Activated naive CD4-positive, alpha-beta T cell treated with anti-CD3 and anti-CD28 coated beads for 36 hours (primary cell): Measurements from ENCODE around the gene CELF2. TPM values are rescaled to one million over a fixed set of nuclear protein-coding genes. Genes with fewer than 3 reads are reported as not detected.

Experiments
- CTCF ChIA-PET: fragments of 350-600 bp; sonication (Branson Sonifier 250); formaldehyde crosslinking; loops from one replicate; lab custom pipeline; 2021; ENCODE audit warnings: antibody characterized with exemption; lab: Charles Lee
- DNase-seq: peaks from one replicate; pipeline ENCODE4 v3.0.0-alpha.2; 2020
- H3K27ac Mint-ChIP-seq: one replicate; pipeline ENCODE4 v1.8.0; 2021; ENCODE audit warnings: mild to moderate bottlenecking, mixed read lengths
- H3K27me3 Mint-ChIP-seq: one replicate; pipeline ENCODE4 v1.8.0; 2021; ENCODE audit warnings: low read depth, mixed read lengths
- H3K36me3 Mint-ChIP-seq: one replicate; pipeline ENCODE4 v1.8.0; 2021; ENCODE audit warnings: low read depth, mixed read lengths
- H3K4me1 Mint-ChIP-seq: one replicate; pipeline ENCODE4 v1.8.0; 2021; ENCODE audit warnings: low read depth, mixed read lengths
- H3K4me3 Mint-ChIP-seq: one replicate; pipeline ENCODE4 v1.8.0; 2021; ENCODE audit warnings: mild to moderate bottlenecking, moderate library complexity, mixed read lengths
- H3K9me3 Mint-ChIP-seq: one replicate; pipeline ENCODE4 v1.8.0; 2021; ENCODE audit warnings: mixed read lengths
- intact Hi-C: fragments of 100-400 bp; cut with micrococcal nuclease; formaldehyde crosslinking; loops from one replicate; pipeline ENCODE4 v1.15.1; 2023
- total RNA-seq, 2 experiments: library from RNA; stranded (reverse); gene quantifications; one replicate each; pipeline ENCODE4 v1.2.3, GENCODE V29; 2021

Gene CELF2
- total RNA-seq, 2 experiments from 2014 or later = 68.2 to 72.2 TPM

- CTCF ChIA-PET = interaction anchor here (0.6 kb wide), 1 partner anchor 36 kb away, joined by 3 read pairs; no protein-coding TSS in a partner anchor
- peaks cover 87% of the 10 kb centered on the region for H3K36me3 Mint-ChIP-seq
- no peak for DNase-seq
- intact Hi-C loops = no loop called here
- H3K27ac Mint-ChIP-seq = no peak overlapping the region
- H3K27me3 Mint-ChIP-seq = no peaks in the 10 kb centered on the region
- H3K4me1 Mint-ChIP-seq = peaks cover 20% of the 10 kb centered on the region
- H3K9me3 Mint-ChIP-seq = peaks cover 29% of the 10 kb centered on the region
- no peak overlapping the region for H3K4me3 Mint-ChIP-seq
Observed at GRCh38 chr10:11304906-11305585, 287.4 kb downstream of the CELF2 start.

GRCh38 chr10:11305825-11306593 lies 288.3 kb downstream of the CELF2 start:
- no peak overlapping the region for H3K4me3 Mint-ChIP-seq
- no peak for DNase-seq
- no peaks in the 10 kb centered on the region for H3K27me3 Mint-ChIP-seq
- H3K9me3 Mint-ChIP-seq = peaks cover 31% of the 10 kb centered on the region
- CTCF ChIA-PET = no interaction called here
- intact Hi-C loops = no loop called here
- H3K27ac Mint-ChIP-seq = peak overlapping the region; percentile 13
- H3K4me1 Mint-ChIP-seq = peaks cover 27% of the 10 kb centered on the region
- peaks cover 86% of the 10 kb centered on the region for H3K36me3 Mint-ChIP-seq

GRCh38 chr10:11307004-11307403 lies 289.3 kb downstream of the CELF2 start:
- CTCF ChIA-PET = no interaction called here
- Mint-ChIP-seq H3K4me1 (peaks cover 36% of the 10 kb centered on the region), H3K36me3 (peaks cover 90% of the 10 kb centered on the region), H3K27me3 (no peaks in the 10 kb centered on the region), H3K4me3 (no peak overlapping the region), H3K27ac (peak overlapping the region; percentile 31), H3K9me3 (peaks cover 33% of the 10 kb centered on the region)
- DNase-seq = no peak
- intact Hi-C loops = no loop called here

- intact Hi-C loops = no loop called here
- Mint-ChIP-seq H3K4me1 (peaks cover 37% of the 10 kb centered on the region), H3K36me3 (peaks cover 88% of the 10 kb centered on the region), H3K4me3 (no peak overlapping the region), H3K27ac (peak overlapping the region; percentile 51), H3K27me3 (no peaks in the 10 kb centered on the region), H3K9me3 (peaks cover 33% of the 10 kb centered on the region)
- no peak for DNase-seq
- CTCF ChIA-PET = no interaction called here
Observed at GRCh38 chr10:11307937-11308336, 290.3 kb downstream of the CELF2 start.

- no peak for DNase-seq
- intact Hi-C loops = no loop called here
- CTCF ChIA-PET = interaction anchor here (0.6 kb wide), 1 partner anchor 1796 kb away, joined by 3 read pairs; no protein-coding TSS in a partner anchor
- H3K27ac Mint-ChIP-seq = peak overlapping the region; percentile 37
- no peaks in the 10 kb centered on the region for H3K27me3 Mint-ChIP-seq
- peaks cover 25% of the 10 kb centered on the region for H3K9me3 Mint-ChIP-seq
- peaks cover 46% of the 10 kb centered on the region for H3K4me1 Mint-ChIP-seq
- peaks cover 77% of the 10 kb centered on the region for H3K36me3 Mint-ChIP-seq
- H3K4me3 Mint-ChIP-seq = no peak overlapping the region
Observed at GRCh38 chr10:11311027-11311426, 293.4 kb downstream of the CELF2 start.

- intact Hi-C loops = no loop called here
- DNase-seq = no peak
- H3K9me3 Mint-ChIP-seq = peaks cover 4% of the 10 kb centered on the region
- peak overlapping the region; percentile 12 for H3K27ac Mint-ChIP-seq
- peaks cover 60% of the 10 kb centered on the region for H3K36me3 Mint-ChIP-seq
- H3K27me3 Mint-ChIP-seq = no peaks in the 10 kb centered on the region
- H3K4me3 Mint-ChIP-seq = no peak overlapping the region
- H3K4me1 Mint-ChIP-seq = peaks cover 49% of the 10 kb centered on the region
- CTCF ChIA-PET = interaction anchor here (0.6 kb wide), 1 partner anchor 16 kb away, joined by 3 read pairs; no protein-coding TSS in a partner anchor
Observed at GRCh38 chr10:11313463-11313862, 295.8 kb downstream of the CELF2 start.

- Mint-ChIP-seq H3K36me3 (peaks cover 57% of the 10 kb centered on the region), H3K27me3 (no peaks in the 10 kb centered on the region), H3K4me3 (no peak overlapping the region), H3K9me3 (no peaks in the 10 kb centered on the region), H3K4me1 (peaks cover 66% of the 10 kb centered on the region), H3K27ac (peak overlapping the region; percentile 95)
- intact Hi-C loops = no loop called here
- no peak for DNase-seq
- CTCF ChIA-PET = interaction anchor here (0.6 to 0.8 kb wide), 2 partner anchors 11 to 205 kb away, joined by 3 read pairs; no protein-coding TSS in a partner anchor
Observed at GRCh38 chr10:11317936-11318670, 300.4 kb downstream of the CELF2 start.

GRCh38 chr10:11318826-11319598 lies 301.3 kb downstream of the CELF2 start:
- CTCF ChIA-PET = interaction anchor here (0.6 to 2.7 kb wide), 3 partner anchors 13 to 208 kb away, joined by 3 to 9 read pairs (median 5); no protein-coding TSS in a partner anchor
- no peak for DNase-seq
- Mint-ChIP-seq H3K27me3 (no peaks in the 10 kb centered on the region), H3K36me3 (peaks cover 58% of the 10 kb centered on the region), H3K9me3 (no peaks in the 10 kb centered on the region), H3K4me3 (no peak overlapping the region), H3K4me1 (peaks cover 73% of the 10 kb centered on the region), H3K27ac (peak overlapping the region; percentile 95)
- intact Hi-C loops = no loop called here

GRCh38 chr10:11319990-11320602 lies 302.4 kb downstream of the CELF2 start:
- no peaks in the 10 kb centered on the region for H3K9me3 Mint-ChIP-seq

GRCh38 chr10:11320809-11321520 lies 303.3 kb downstream of the CELF2 start:
- Mint-ChIP-seq H3K4me3 (no peak overlapping the region), H3K9me3 (no peaks in the 10 kb centered on the region), H3K36me3 (peaks cover 60% of the 10 kb centered on the region), H3K27me3 (no peaks in the 10 kb centered on the region), H3K27ac (peak overlapping the region; percentile 95), H3K4me1 (peaks cover 77% of the 10 kb centered on the region)
- DNase-seq = peak; percentile 30
- CTCF ChIA-PET = interaction anchor here (0.7 to 2.7 kb wide), 4 partner anchors 11 to 106 kb away, joined by 4 to 9 read pairs (median 6); no protein-coding TSS in a partner anchor
- intact Hi-C loops = loop anchor here (1.0 to 10.0 kb wide), 6 partner anchors 9 to 804 kb away; partner anchors contain the start of gene SEC61A2

More at GRCh38 chr10:11319990-11320602, 302.4 kb downstream of the CELF2 start:
- H3K4me1 Mint-ChIP-seq = peaks cover 71% of the 10 kb centered on the region
- DNase-seq = peak; percentile 44
- peak overlapping the region; percentile 95 for H3K27ac Mint-ChIP-seq
- intact Hi-C loops = loop anchor here (1.0 to 10.0 kb wide), 6 partner anchors 8 to 805 kb away; partner anchors contain the start of gene SEC61A2
- CTCF ChIA-PET = interaction anchor here (1.2 to 2.7 kb wide), 3 partner anchors 12 to 105 kb away, joined by 5 to 9 read pairs (median 6); no protein-coding TSS in a partner anchor
- no peak overlapping the region for H3K4me3 Mint-ChIP-seq
- H3K36me3 Mint-ChIP-seq = peaks cover 56% of the 10 kb centered on the region
- no peaks in the 10 kb centered on the region for H3K27me3 Mint-ChIP-seq
